Cerebellar cortex (tissue), 1 donor: ENCODE data around the gene SYTL1.
A peak's percentile ranks its signal among the peaks of the same experiment; 100 is the strongest.

Experiments used
- DNase-seq: peaks from one replicate; pipeline ENCODE4 v3.0.0-alpha.2; 2015; ENCODE audit warnings: low spot score

Gene SYTL1

GRCh38 chr1:27321813-27322568 lies 19.8 kb upstream of the SYTL1 start, which contains the start of gene TMEM222:
TMEM222 (plus strand) TSS chr1:27322163; CDS start chr1:27322198, 35 bp downstream.
- DNase-seq, result peak; percentile 96

GRCh38 chr1:27322569-27323240 lies 19.1 kb upstream of the SYTL1 start:
- no peak for DNase-seq

- no peak for DNase-seq
These were observed 16.5 kb upstream of the SYTL1 start for GRCh38 chr1:27325286-27325685.

DNA sequence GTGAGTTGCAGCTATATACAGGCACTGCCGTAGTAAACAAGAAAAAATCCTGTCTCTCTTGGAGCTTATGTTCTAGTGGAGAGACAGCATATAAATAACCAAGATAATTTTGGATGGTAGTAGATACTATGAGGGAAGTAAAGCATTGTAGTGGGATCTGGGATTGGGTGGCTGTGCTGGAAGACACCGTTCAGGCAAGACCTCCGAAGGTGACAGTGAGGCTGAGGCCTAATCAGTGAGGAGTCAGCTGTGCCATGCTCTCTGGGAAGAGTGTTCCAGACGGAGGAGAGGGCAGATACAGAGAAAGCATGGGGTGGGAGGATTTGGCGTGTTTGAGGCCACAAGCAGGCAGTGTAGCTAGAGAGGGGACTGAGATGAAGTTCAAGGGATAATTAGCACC lies 13.9 kb upstream of the SYTL1 start:
- no peak for DNase-seq

DNA sequence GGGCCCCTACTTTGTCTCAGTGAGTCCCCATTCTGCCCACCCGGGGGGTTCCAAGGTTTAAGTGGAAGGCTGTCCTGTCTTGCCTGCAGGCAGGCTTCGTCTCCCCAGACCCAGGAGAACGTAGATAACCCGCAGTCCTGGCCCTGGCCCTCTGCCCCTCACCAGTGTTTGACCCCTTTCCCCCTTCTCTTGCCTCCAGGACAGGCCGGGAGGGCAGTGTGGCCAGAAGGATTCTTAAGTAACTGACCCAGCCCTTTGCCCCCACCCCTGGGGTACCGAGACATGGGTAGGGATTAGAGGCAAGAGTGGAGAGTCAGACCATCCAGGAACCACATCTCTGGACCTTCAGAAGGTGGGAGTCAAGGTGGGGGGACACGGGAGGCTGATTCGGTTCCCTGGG lies 11.0 kb upstream of the SYTL1 start:
- DNase-seq, result no peak

DNA sequence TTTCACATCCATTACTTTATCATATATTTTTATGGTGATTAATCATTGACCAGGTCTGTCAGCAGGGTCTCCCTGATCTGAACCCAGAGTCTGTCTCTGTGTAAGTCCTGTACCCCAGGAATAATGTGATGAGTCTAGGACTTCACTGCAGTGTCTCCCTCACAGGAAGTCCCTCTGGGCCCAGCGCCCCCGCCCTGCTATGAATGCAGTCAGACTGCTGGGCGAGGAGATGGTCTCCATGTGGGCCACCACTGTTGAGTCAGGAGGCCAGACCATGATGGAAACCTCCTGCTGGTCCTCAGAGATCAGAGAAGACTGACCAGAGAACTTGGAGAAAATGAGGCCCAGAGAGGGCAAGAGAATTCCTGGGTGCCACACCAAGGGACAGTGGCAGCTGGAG lies 10.4 kb upstream of the SYTL1 start:
- no peak for DNase-seq

GRCh38 chr1:27331922-27332321 lies 9.9 kb upstream of the SYTL1 start:
- DNase-seq, result no peak

DNA sequence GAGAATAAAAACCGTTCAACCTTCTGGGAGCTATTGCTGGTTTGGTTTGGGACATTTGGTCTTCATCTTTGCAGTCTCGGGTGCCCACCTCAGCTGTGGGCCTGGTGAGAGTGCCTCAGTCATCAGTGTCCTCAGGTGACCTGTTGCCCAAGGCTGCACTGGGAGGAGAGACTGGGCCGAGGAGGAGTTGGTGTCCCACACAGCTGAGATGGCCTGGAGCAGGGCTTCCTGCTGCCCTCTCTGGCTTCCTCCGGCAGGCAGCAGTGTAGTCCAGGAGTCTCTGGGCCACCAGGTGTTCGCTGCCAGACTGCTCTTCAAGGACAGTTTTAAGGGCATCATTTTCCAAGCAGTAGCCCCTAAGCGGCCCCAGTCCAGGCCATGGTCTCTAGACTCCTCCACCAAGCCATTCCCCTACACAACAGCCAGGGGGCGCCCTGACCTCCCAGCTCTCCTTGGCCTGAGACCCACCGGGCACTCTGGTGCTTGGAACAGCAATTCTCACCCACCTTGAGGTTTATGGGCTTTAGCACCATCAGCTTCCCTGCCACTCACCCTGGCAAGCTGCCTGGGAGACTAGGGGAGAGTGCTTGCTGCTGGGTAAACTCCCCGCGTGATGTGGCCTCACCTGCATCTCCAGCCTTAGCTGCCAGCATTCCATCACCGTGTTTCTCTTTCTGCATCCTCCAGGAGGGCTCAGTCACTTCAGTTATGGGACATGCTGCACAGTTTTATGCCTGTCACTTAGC lies 9.1 kb upstream of the SYTL1 start:
- DNase-seq, result peak; percentile 70

- DNase-seq, result no peak
These were observed 8.0 kb upstream of the SYTL1 start for GRCh38 chr1:27333717-27334279.

GRCh38 chr1:27335506-27336422 lies 6.1 kb upstream of the SYTL1 start:
- DNase-seq, result no peak

- DNase-seq, result no peak
These were observed 5.1 kb upstream of the SYTL1 start for GRCh38 chr1:27336756-27337155.

- DNase-seq, result no peak
These were observed 3.1 kb upstream of the SYTL1 start for GRCh38 chr1:27338751-27339150.

DNA sequence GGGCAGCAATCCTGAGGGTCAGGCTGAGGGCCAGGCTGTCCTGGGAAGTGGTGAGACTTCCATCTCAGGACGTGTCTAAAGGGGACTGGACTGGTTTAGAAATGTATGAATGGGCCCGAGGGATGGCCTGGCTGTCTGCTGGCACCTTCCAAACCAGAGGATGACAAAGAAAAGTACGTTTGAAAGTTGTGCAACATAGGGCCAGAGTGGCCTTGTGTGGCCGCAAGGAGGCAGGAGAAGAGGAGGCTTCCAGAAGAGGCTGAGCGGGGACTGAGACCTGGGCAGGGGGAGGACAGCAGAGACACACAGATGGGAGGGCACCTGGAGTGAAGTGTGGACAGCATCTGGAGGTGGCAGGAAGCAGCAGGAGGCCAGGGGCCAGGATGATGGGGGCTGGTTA lies 2.6 kb upstream of the SYTL1 start:
- DNase-seq, result no peak

DNA sequence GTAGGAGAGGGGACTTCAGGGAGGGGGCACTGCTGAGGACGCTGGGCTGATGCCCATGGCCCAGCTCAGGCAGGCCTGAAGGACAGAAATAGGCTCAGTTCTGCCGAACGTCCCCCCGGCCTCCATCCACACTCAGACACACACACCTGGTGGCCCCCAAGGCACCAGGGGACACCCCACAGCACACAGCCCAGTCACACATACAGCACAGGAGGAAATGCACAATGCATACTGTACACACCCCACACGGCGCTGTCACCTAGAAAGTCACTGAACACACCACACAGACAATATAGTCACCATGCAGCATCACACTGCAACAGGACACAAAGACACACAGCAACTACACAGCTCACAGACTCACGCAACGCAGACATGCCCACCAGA lies 562 bp downstream of the SYTL1 start:
- peak; percentile 44 for DNase-seq

DNA sequence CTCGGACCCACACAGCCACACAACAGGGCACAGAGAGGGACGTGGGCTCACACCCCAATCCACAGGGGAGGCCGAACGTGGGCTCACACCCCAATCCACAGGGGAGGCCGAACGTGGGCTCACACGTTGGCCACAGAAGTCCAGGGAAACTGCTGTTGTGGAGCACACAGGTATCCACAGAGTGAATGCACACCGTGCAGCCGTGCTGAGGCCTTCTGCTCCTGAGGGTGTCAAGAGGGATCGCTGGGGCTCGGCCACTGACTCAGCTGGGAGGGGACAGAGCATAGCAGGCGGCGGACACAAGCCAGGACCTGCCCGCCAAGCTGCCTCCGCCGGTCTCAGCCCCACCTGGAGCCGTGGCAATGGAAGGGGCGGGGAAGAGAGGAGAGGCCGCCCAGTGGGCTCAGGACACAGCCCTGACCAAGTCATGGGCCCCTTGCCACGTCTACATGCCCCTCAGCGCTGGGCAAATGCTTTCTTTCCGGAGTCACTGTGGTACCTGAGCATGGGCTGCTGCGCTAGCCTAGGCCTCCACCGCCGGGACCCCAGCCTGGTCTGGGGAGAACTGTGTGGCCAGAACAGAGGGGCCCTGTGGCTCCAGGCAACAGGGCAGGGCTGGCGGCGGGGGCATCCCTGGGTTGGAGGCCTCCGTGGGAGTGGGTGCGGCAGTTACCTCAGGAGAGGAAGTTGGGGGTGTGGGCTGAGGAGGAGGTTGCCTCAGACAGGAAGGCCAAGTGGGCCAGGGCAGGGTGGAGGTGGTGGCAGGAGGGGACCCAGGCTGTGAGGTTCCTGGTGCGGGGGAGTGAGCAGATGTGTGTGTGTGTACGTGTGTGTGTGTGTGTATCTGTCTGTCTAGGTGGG lies 1.2 kb downstream of the SYTL1 start:
- peak; percentile 75 for DNase-seq

- DNase-seq, result peak; percentile 39
These were observed 1.8 kb downstream of the SYTL1 start for GRCh38 chr1:27343639-27344025.

DNA sequence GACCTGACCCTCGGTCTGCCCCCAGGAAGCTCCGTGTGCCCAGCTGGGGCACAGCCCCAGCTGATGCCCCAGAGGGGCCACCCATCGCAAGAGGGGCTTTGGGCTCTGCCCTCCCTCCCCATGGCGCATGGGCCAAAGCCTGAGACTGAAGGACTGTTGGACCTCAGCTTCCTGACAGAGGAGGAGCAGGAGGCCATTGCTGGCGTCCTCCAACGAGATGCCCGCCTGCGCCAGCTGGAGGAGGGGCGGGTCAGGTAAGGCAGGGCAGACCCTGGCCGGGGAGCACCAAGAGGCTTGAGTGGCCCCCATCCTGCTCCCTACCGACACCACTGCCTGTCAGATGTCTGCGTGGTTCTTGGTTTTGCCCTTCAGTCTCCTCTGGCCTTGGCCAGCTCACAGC lies 3.5 kb downstream of the SYTL1 start:
- DNase-seq, result no peak

DNA sequence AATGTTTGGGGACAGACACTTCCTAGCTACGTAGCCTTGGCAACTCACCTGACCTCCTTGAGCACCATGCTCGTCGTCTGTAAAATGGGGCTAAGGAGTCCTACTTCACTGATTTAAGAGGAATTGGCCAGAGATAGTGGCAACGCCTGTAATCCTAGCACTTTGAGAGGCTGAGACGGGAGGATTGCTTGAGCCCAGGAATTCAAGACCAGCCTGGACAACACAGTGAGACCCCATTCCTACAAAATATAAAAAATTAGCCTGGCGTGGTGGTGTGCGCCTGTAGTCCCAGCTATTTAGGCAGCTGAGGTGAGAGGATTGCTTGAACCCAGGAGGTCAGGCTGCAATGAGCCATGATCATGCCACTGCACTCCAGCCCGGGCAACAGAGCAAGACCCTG lies 4.5 kb downstream of the SYTL1 start:
- no peak for DNase-seq

GRCh38 chr1:27346991-27347624 lies 5.3 kb downstream of the SYTL1 start:
- no peak for DNase-seq
